Midbrain (tissue), 1 donor: ENCODE results near the gene TRPM1.

Source experiments
- DNase-seq: peaks from one replicate; lab custom pipeline; 2025; lab: John Stamatoyannopoulos, UW

The TRPM1 gene

DNA sequence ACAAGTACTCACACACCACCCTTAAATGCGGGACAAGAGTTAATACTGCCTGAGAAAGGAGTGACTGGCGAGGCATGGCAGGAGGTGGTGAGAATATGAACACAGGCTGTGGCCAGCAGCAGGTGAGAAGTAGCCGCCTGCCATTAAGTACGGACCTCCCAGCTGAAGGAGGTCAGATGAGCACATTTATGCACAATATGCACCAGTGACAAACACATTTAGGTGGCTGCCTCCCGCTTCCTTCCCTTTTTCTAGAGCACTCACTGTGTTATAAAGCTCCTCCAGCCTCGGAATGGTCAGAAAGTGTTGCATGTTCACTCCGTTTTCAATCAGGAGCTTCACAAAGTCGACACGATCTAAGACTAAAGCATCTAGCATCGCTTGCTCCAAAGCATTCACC is 52.4 kb downstream of the TRPM1 start:
- DNase-seq, result no peak

DNA sequence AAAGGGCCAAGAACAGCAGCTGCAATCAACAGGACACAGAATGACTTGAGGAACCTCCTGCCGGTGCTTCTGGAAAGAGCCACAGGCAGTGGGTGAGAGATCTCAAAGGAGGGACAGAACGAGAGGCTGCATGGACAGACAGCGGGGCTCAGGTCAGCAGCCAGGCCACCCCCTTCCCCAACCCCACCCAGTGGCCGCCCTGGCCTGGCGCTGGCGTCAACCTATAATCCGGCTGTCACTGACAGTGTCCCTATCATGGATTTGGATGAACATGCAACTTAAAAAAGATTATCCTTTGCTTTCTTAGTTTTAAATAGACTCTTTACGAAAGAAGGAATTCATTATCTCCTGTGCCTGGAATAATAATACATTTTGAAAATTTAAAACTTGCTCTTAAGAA is 54.1 kb downstream of the TRPM1 start:
- no peak for DNase-seq

DNA sequence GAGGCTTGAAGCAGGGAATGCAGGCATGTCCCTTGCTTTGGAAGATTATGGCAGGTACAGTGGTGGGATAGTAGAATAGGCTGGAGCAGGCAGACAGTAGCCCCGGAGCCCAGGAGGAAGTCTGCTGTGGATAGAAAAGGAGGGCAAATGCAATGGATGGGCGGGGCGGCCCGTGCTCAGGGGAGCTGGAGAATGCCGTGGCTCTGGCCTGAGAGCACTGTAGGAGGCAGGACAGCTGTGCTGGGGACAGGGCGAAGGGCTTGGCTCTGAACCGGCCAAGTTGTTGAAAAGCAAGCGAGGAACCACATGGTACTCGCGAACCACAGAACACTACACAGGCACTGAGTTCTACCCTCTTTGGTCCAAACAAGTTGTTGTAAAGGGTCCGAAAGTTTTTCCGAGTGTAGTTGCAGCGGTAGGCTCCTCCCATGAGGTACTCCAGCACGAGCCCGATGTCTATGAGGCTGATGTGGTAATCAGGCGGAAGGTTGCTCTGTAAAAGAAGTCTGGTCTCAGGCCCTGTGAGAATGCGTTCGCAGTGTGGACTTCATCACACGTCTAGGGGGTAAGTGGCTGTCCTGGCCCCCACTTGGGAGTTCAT is 54.7 kb downstream of the TRPM1 start:
- no peak for DNase-seq

DNA sequence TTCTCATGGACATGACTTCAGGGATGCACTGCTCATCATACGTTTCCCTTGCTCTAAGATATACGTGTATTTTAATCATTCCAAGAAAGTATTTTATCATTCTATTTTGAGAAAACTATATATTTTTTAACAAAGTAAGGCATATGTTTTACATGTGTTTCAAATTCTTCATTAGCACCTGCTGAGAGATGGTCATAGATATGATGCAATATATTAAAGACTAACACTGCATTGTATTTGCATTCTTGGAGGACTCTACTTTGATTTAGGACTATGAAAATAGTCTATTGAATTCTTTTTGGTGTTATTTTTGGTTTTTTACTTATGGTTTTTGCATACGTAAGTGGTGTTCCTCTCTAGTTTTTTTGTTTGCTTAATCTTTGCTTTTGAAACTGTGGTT is 55.9 kb downstream of the TRPM1 start:
- no peak for DNase-seq

DNA sequence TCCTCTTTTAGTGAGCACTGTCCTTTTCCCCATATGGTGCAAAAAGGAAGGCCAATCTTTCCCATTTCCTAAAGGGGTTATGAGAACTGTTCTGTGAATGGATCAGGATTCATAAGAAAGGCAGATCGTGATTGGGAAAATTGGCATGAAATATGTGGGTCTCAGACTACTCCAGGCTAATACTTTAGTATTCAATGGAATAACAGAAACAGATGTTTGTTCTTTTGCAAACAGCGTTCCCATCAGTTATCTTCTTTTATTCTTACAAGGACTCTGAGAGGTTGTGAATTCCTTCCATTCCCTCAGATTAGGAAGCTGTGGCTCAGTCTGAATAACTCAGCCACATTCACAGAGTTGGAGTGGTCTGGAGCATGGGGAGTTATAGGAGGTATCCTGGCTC is 58.8 kb downstream of the TRPM1 start:
- DNase-seq, result no peak

DNA sequence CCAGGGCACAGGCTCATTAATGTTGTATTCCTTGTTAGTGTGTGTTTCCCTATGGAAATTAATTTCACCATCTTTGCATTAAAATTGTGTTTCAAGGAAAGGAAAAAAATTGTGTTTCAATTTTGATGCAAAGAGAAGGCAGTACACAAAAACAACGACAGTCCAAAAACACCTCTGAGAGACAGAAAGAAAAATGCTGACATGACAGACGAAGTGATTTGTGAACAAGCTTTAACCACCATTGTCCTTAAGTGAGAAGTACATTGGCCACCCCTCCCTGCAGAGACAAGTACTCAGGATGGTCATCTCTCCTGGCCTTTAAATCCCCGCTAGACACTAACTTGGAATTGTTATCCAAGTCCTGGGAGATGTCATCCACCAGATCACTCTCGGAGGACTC is 59.9 kb downstream of the TRPM1 start:
- no peak for DNase-seq

DNA sequence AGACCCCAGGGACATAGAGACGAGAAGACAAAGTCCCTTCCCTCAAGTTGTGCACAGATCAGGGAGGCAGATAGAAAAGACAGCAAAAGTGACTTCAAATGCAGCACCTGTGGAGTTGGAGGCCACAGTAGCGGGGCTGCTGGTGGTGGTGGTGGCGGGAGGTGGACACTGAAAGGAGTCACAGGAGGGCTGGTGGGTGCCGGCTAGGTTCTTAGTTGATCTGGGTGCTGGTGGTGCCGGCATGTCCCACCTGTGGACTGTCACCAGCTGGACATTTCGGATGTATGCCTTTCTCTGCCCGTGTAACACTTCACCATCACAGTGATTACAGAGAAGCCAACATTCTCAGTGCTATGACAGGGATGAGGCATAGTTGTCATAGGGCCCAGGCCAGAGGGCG is 60.9 kb downstream of the TRPM1 start:
- DNase-seq, result no peak

DNA sequence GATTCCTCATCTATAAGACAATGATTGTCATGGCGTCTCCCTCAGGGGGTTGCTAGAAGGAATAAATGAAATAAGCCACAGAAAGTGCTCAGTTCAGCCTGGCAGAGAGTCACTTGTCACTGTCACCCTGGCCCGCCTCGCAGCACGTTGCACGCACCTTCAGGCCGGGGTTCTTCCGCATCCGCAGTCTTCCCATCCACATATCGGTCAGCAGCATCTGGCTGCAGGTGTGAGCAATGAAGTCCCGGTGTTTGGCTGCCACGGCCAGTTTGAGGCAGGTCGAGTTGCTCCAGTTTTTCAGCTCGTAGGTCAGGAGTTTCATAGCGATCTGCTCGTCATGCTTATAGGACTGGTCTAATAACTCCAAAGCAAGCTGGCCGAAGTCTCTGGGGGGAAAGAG is 61.6 kb downstream of the TRPM1 start:
- DNase-seq, result no peak

DNA sequence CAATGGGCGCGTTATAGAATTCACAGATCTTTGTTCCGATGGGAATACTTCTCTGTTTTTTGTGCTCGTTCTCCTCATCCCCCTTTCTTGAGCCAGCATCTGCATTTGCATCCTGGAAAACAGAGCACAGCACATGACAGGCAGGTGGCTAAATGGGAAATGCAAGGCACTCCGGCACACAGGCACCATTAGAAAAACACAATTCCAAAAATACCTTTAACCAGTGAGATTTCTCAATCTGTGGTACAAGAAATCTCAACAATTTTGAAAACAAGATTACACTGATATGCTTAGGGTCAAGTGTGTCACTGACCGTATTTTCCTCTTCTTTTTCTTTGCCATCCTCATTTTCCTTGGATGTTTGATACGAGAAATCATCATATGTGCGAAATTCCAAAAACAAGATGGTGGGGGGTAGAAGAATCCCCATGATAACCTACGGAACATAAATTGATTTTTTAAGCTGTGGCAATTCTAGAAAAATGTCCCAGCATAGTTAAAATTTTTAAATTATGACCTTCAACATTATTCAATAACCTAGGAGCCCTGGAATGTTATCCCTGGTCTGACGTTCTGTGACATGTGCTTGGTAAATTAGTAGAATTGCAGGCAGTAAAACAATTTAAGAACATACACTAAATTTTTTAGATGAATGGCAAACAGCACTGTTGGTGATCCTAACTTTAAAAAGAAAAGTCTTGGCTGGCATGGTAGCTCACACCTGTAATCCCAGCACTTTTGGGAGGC is 63.6 kb downstream of the TRPM1 start:
- DNase-seq, result no peak

DNA sequence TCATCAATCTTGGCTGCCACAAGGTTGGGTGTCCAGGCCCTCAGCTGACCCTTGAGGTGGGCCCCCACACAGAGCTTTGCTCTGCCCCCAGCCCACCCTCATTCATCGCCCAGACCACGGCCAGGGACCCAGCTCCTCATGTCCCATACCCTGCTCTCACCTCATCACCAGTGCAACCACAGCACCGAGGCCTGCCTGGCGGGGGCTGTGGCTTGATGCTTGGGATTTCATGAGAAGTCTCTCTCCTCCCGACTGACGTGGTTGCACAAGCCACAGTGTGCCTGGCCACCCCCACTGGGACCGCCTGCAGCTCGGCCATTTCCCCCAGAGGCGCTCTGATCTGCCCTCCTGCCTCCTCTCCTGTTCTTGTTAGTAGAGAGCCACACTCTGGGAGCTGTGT is 64.7 kb downstream of the TRPM1 start:
- DNase-seq, result no peak

DNA sequence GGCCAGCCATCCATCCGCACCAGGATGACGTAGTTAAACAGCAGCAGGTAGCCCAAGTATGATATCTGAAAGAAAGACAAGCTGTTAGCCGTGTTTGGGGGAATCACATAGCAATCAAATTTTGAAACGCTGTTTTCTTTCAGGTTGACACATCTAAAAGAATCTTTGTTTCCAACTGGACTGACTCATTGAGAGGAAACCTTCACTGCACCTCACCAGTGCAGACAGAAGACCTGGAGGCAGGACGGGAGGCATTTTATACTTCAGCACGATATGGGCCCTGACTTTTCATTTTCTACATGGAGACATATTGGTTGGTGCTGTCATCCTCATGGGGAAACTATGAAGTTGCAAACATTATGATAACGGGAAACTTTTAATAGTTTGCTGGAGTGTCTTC is 65.9 kb downstream of the TRPM1 start:
- no peak for DNase-seq

DNA sequence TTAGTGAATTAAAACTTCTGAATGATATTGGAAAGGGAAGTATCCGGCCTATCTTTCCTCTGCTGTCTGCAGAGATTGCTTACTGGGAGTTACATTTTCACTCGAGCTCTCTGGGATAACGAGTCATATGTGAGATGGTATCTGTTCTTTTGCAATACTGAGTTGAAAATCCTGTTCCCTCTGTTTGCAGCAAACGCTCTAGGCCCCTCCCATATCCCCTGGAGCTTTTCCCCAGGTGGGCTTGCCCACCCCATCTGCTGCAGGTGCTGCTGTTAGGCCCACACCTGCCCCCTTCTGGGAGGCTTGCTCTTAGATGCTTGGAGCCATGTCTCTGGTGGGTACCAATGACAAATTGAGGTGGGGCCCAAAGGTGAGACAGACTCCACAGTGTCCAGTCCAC is 67.4 kb downstream of the TRPM1 start:
- DNase-seq, result no peak

DNA sequence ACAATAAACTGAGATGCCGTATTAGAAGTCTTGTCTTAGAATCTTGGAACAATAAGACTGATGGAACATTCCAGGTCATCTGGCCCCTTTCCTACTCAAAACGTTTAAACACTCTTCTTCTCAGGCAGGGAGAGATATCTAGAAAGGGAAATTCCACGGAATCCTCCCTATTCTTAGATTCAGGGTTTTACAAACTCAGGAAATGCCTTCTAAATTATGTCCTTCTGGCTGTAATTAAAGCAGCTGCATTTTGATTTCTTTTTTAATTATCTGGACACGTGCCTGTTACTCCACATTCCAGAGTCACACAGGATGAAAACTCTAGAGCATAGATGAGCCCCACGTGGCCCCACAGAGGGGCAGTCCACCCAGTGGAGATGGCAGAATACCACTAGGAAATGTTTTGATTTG is 68.6 kb downstream of the TRPM1 start:
- no peak for DNase-seq

DNA sequence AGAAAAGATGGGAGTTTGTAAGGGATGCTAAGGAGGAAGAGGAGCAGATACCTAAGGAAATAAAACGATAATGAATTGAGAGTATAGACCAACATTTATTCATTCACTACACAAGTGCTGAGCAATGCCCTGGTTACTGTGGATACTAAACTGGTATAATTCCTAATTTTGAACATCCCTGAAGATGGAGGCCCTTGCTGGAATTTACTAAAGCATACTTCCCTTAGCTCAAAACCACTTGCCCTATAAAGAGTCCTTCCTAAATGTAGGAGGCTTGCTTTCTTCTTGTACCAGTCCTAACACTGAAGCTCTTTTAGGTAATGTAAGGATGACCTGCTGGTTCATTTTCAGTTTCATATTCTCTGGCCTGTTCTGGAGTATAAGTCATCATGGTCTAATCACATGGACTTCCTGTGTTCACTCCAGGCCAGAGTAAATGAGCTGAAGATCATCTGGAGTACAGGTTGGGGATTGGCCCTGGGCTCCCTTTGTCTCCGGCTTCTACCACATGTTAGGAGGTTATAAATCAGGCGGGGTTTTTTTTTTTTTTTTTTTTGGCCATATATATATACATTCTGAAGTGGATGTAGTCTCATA is 70.0 kb downstream of the TRPM1 start:
- DNase-seq, result no peak

DNA sequence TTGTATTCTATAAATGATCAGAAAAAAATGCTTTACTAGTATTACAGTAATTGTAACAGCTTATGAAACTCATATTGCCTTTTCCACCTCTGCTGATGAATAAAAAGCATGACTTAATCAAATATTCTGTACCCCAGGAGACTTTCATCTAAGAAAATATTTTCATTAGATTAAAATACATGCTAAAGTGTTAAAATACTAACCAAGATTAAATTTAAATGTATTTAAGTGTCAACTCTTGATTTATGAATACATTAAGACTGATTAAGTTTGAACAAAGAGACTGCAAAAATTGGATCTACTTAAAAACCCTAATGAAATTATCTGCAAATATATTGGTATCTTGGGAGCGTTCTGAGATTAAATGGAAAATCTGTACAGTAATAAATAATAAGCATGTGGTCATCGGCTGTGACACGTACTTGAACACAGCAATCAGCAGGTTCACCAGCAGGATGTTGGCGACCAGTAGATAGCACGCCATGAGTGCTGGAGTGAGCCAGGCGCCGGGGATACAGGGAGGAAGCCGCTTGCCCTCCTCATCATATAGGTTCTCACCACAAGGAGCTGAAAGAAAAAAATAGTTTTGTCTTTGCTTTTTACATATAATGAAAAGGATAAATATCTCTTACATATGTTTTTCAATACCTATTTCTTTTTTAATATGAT is 73.5 kb downstream of the TRPM1 start:
- no peak for DNase-seq

DNA sequence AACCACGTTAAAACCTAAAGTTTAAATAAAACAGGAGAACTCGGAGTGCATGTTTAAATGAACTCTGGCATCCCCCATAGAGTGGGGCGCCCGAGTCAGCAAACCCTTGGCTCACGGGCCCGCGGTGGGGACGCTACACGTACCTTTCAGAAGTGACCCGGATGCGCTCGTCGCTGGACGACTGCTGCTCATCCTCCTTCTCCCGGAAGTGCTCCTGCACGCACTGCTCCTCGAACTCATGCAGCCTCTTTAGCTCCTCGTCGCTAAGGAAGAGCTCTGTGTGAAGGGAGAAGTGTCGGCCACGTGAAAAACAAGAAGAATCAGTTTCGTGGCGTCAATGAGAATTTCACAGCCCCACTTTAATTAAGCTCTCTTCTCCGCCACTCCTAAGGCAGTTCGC is 75.5 kb downstream of the TRPM1 start:
- DNase-seq, result no peak

DNA sequence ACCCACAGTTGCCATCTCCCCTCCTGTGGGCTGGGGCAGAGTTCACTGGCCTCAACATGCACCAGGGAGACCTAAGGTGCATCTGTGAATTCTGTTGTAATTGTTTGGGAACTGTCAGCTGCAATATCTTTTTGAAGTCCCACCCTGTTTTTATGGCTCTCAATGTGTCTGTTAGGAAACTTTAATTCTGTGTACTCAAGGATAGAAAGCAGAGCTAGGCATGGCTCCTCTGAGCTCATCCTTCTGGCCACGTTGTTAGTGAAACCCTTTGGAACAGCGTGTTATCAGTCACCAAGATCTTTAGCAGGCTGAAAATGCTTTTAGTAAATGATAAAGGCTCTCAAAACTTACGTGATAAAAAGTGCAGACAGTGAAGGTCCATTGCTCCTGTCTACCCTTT is 76.5 kb downstream of the TRPM1 start:
- DNase-seq, result no peak

DNA sequence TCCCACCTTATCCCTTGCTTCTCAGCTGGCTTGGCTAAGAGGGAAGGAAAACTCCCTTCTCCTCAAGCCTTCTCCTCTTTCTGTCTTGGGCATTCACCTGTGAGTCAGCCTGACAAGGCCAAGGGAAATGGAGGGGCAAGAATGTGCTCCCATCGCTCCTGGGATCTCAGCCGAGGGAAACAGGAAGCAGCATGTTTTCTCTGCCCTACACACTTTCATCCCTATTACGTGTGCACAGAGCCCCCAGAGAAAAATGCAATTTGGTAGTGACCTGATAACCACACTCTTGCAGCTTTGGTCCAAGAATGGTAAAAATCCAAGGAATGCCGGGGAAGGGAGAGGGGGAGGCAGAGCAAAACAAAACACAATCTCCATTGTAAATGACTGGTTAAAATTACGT is 77.2 kb downstream of the TRPM1 start:
- DNase-seq, result no peak

DNA sequence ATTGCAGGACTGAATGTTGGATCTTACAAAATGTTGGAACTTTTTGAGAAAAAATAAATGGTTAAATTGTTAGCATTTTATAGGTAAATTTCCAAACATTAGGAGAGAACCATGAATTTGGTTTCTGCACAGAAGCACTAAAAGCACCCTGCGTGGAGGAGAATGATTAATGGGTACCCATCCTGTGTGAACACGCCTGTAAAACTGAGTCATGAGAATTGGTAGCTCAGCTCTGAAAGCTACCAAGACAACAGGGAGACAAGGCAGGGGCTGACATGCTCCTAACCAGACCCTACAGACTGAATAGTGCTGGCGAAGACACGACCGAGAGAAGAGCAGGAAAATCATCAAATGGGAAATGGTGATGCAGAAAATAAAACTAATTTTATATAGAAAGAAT is 77.7 kb downstream of the TRPM1 start:
- no peak for DNase-seq

DNA sequence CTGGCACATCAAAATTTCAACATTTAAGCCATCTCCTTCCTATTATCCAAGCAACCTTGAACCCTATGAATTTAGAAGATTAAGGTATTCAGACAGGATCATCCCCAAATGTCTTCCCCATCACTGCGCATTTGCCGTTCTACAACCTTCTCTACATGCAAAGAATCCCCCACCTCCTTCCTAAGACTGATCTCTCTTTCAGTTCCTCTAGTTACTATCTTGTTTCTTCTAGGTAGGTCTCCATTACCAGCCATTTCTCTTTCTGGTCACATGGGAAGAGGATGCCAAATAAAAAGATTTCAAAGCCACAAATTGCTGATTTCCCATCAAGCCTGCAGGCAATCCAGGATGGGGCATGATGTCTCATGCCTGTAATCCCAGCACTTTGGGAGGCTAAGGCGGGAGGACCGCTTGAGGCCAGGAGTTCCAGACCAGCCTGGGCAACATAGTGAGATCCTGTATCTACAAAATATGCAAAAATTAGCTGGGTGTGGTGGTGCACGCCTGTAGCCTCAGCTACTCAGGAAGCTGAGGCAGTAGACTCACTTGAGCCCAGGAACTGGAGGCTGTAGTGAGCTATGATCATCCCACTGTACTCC is 80.4 kb downstream of the TRPM1 start:
- no peak for DNase-seq

DNA sequence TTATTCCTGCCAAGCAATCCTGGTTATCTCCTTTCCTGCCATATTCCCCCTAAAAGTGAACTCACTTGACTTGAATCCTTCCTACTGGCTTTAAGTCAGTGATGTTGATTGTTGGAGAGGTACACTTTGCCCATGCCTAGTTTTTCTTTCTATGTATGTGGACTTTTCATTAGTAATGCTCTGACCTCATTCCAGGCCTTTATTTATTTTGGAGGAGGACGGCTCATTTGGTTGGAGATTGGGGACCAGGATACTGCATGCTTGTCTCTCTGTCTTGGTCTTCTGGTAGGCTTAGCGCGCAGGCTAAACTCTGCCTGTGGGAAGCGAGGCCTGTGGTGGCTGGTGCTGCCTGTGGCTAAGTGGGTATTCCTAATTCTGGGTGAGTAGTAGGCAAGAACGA is 81.0 kb downstream of the TRPM1 start:
- no peak for DNase-seq

DNA sequence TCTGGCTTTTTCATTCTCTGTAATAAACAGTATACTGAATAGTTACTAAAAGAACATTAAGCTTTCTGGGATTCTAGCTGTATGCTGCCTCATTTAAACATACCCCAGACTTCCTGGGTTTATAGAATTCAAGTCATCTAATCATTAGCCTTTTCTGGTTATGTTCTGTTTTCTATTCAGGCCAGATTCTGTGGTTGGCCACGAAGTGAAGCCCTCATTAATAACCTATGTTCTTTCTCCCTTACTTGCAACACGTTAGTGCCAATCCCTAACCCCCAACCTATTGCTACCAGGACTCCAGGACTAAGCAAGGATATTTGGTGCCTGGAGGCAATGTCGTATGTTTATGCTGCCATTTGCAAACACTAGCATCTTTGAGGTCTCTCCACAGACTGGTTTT is 81.5 kb downstream of the TRPM1 start:
- DNase-seq, result no peak

DNA sequence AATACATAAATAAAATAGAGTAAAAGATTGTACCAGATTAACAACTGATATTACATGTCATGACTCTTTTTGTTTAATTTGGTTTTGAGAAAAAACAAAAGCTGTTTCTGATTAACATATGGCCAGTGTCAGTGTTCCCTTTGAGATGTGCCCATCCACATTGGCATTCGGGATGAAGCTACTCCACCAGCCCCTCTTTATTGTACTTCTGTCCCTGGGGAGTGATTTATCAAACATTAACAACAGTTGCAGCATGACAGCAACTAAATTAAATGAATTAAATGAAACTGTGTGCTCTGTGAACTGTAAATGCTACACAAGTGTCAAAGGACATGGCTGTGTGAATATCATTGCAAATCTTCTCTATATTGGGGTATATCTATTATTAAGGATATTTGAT is 84.2 kb downstream of the TRPM1 start:
- DNase-seq, result no peak
